IMR-90 (cell line): Measurements from ENCODE around the gene PIEZO2. TPM values are rescaled to one million over a fixed set of nuclear protein-coding genes. Genes with fewer than 3 reads are reported as not detected.

Experiments used
- ATAC-seq: fragments of 200-7000 bp; cut with Tn5 transposase; 2 replicates; pipeline ENCODE4 v1.9.1; 2020; ENCODE audit warnings: low read depth, mild to moderate bottlenecking, moderate library complexity
- BruUV-seq: library from RNA; stranded (reverse); fragments of 400-500 nt; replicated peaks from 2 replicates; lab custom pipeline; 2021; lab: Mats Ljungman, UMichigan
- CTCF ChIA-PET: fragments of 300-600 bp; formaldehyde crosslinking; extraction: SDS; loops from one replicate; lab custom pipeline; 2021; ENCODE audit warnings: antibody characterized with exemption; lab: Yijun Ruan, JAX
- POLR2A ChIA-PET: fragments of 300-600 bp; sonication (Branson Sonifier 250); formaldehyde crosslinking; loops from one replicate; lab custom pipeline; 2022; ENCODE audit warnings: antibody characterized with exemption; ENCODE audit not compliant: unreplicated experiment; lab: Charles Lee
- DNase-seq: peaks from one replicate; pipeline ENCODE4 v3.0.0; 2013
- H2AFZ ChIP-seq: replicated peaks from 2 replicates; pipeline ENCODE3; 2013; ENCODE audit warnings: low read length, mild to moderate bottlenecking; ENCODE audit not compliant: poor library complexity
- H2AK5ac ChIP-seq: 2 replicates; pipeline ENCODE4 v1.6.1; 2013; ENCODE audit warnings: low read depth, low read length, inconsistent platforms
- H2AK9ac ChIP-seq: replicated peaks from 2 replicates; pipeline ENCODE3; 2013; ENCODE audit warnings: mild to moderate bottlenecking, low read depth, low read length, moderate library complexity; ENCODE audit not compliant: poor library complexity
- H2BK120ac ChIP-seq: 2 replicates; pipeline ENCODE4 v1.6.1; 2013; ENCODE audit warnings: low read depth, low read length, inconsistent platforms
- H2BK15ac ChIP-seq: 3 replicates; pipeline ENCODE4 v1.6.1; 2013; ENCODE audit warnings: low read depth, low read length, inconsistent platforms
- H2BK20ac ChIP-seq: 2 replicates; pipeline ENCODE4 v1.6.1; 2013; ENCODE audit warnings: low read depth, mild to moderate bottlenecking, inconsistent platforms, low read length, moderate library complexity
- H2BK5ac ChIP-seq: 2 replicates; pipeline ENCODE4 v1.6.1; 2013; ENCODE audit warnings: mild to moderate bottlenecking, low read depth, low read length, inconsistent platforms; ENCODE audit not compliant: poor library complexity, severe bottlenecking
- H3K14ac ChIP-seq: replicated peaks from 2 replicates; pipeline ENCODE4 v1.6.1; 2013; ENCODE audit warnings: low read depth, low read length, inconsistent platforms
- H3K18ac ChIP-seq: 2 replicates; pipeline ENCODE4 v1.6.1; 2013; ENCODE audit warnings: low read depth, low read length, control low read depth
- H3K23ac ChIP-seq: 2 replicates; pipeline ENCODE4 v1.6.1; 2013; ENCODE audit warnings: low read depth, low read length, inconsistent platforms
- H3K27ac ChIP-seq: 2 replicates; pipeline ENCODE4 v1.5.1; 2013; ENCODE audit warnings: mild to moderate bottlenecking, control low read depth, low read length; ENCODE audit not compliant: insufficient read depth
- H3K27me3 ChIP-seq: 2 replicates; pipeline ENCODE4 v1.6.1; 2013; ENCODE audit warnings: low read length; ENCODE audit not compliant: control insufficient read depth, insufficient read depth
- H3K36me3 ChIP-seq: 2 replicates; pipeline ENCODE4 v1.6.1; 2013; ENCODE audit warnings: low read length, mixed read lengths; ENCODE audit not compliant: control insufficient read depth, insufficient read depth
- H3K4ac ChIP-seq: 2 replicates; pipeline ENCODE4 v1.6.1; 2013; ENCODE audit warnings: low read depth, low read length, inconsistent platforms
- H3K4me1 ChIP-seq: 2 replicates; pipeline ENCODE4 v1.6.1; 2013; ENCODE audit warnings: low read length, mixed read lengths; ENCODE audit not compliant: control insufficient read depth, insufficient read depth
- H3K4me2 ChIP-seq: 2 replicates; pipeline ENCODE4 v1.6.1; 2013; ENCODE audit warnings: low read depth, mild to moderate bottlenecking, control low read depth, low read length, moderate library complexity
- H3K4me3 ChIP-seq: 2 replicates; pipeline ENCODE4 v1.5.1; 2013; ENCODE audit warnings: low read depth, mild to moderate bottlenecking, control low read depth, low read length, moderate library complexity; ENCODE audit not compliant: insufficient read depth
- H3K56ac ChIP-seq: 2 replicates; pipeline ENCODE4 v1.6.1; 2013; ENCODE audit warnings: low read length, inconsistent platforms; ENCODE audit not compliant: insufficient read depth; ENCODE audit errors: extremely low read depth
- H3K79me1 ChIP-seq, 2 experiments: 2 replicates each; pipeline ENCODE4 v1.6.1; 2013; ENCODE audit warnings: low read length in 2 of 2, inconsistent platforms in 1 of 2, low read depth in 1 of 2
- H3K9ac ChIP-seq: 2 replicates; pipeline ENCODE4 v1.6.1; 2013; ENCODE audit warnings: low read depth, low read length, control low read depth
- H3K9me1 ChIP-seq: 2 replicates; pipeline ENCODE4 v1.6.1; 2013; ENCODE audit warnings: low read length, inconsistent platforms; ENCODE audit not compliant: insufficient read depth
- H3K9me3 ChIP-seq: 2 replicates; pipeline ENCODE4 v1.6.1; 2013; ENCODE audit warnings: low read length; ENCODE audit not compliant: control insufficient read depth, insufficient read depth
- H4K20me1 ChIP-seq: 2 replicates; pipeline ENCODE4 v1.6.1; 2013; ENCODE audit warnings: low read length, inconsistent platforms; ENCODE audit not compliant: insufficient read depth
- H4K5ac ChIP-seq: 2 replicates; pipeline ENCODE4 v1.6.1; 2013; ENCODE audit warnings: mild to moderate bottlenecking, low read depth, low read length, control low read depth
- H4K8ac ChIP-seq, 2 experiments: 2 replicates each; pipeline ENCODE4 v1.6.1; 2013; ENCODE audit warnings: low read depth in 2 of 2, low read length in 2 of 2, control low read depth in 1 of 2, inconsistent platforms in 1 of 2
- H4K91ac ChIP-seq: 2 replicates; pipeline ENCODE4 v1.6.1; 2013; ENCODE audit warnings: low read depth, low read length, inconsistent platforms; ENCODE audit not compliant: insufficient read depth
- ELK1 ChIP-seq: fragments of 150-350 bp; IDR thresholded peaks from 2 replicates; pipeline ENCODE4 v1.6.1; 2016; ENCODE audit warnings: low read depth, mild to moderate bottlenecking, low read length, moderate library complexity, borderline replicate concordance
- MXI1 ChIP-seq: IDR thresholded peaks from 2 replicates; pipeline ENCODE4 v1.6.1; 2012; ENCODE audit warnings: low read depth, mild to moderate bottlenecking, low read length, moderate library complexity, borderline replicate concordance
- RAD21 ChIP-seq: IDR thresholded peaks from 2 replicates; pipeline ENCODE4 v1.6.1; 2012; ENCODE audit warnings: low read length, improper control_type of control experiment
- RCOR1 ChIP-seq: IDR thresholded peaks from 2 replicates; pipeline ENCODE4 v1.6.1; 2012; ENCODE audit warnings: mild to moderate bottlenecking, low read length, improper control_type of control experiment; ENCODE audit not compliant: insufficient replicate concordance
- RFX5 ChIP-seq: IDR thresholded peaks from 2 replicates; pipeline ENCODE4 v1.8.0; 2012; ENCODE audit warnings: low read depth, mild to moderate bottlenecking, low read length, moderate library complexity
- WGBS, 2 experiments: methylation state at CpG; one replicate each; pipeline versions ENCODE4 v1.1.5 to v1.1.7; 2013; ENCODE audit warnings: missing lambda C conversion rate in 2 of 2; ENCODE audit not compliant: insufficient read length in 1 of 2; ENCODE audit errors: extremely low coverage in 2 of 2; 5-methylcytosine and 5-hydroxymethylcytosine counted together
- dilution Hi-C: fragments of 300-500 bp; cut with HindIII; formaldehyde crosslinking; loops from one replicate; pipeline ENCODE4 v1.14.3; 2018; ENCODE audit warnings: low sequenced_read_pairs; ENCODE audit not compliant: unreplicated experiment
- in situ Hi-C: fragments of 300-500 bp; cut with MboI; formaldehyde crosslinking; loops from 3 replicates; pipeline ENCODE4 v1.14.3; 2019; ENCODE audit warnings: low sequenced_read_pairs, inconsistent platforms, mixed read lengths
- intact Hi-C: fragments of 100-400 bp; cut with micrococcal nuclease; formaldehyde crosslinking; loops from 2 replicates; pipeline ENCODE4 v1.10.0; 2022
- polyA plus RNA-seq, 3 experiments: library from polyadenylated mRNA; depleted of rRNA; stranded (reverse); fragments of >200 nt; gene quantifications; 2 replicates each; pipeline ENCODE4 v1.2.3, GENCODE V29; 2012; ENCODE audit warnings: low replicate concordance in 1 of 3
- total RNA-seq: library from RNA; depleted of rRNA; stranded (reverse); fragments of >200 nt; gene quantifications from 2 replicates; pipeline ENCODE4 v1.2.3, GENCODE V29; 2012

PIEZO2 gene
- total and polyA plus RNA-seq, 2 of the 4 experiments (the other 2 are of a cell fraction) = 2.4 to 4.1 TPM

GRCh38 chr18:11148680-11149440, 509 bp downstream of the PIEZO2 start:
- H3K27me3 ChIP-seq = peaks cover 12% of the 10 kb centered on the region
- peaks cover 5% of the 10 kb centered on the region; the same call in 1 of the 2 replicates for H3K9me1 ChIP-seq
- peak overlapping the region; percentile 73 for H3K9ac ChIP-seq
- no peak overlapping the region for H3K56ac ChIP-seq
- no TSS peak for BruUV-seq
- peaks cover 2% of the 10 kb centered on the region; the same call in 1 of the 2 replicates for H3K36me3 ChIP-seq
- no peaks in the 10 kb centered on the region for H3K9me3 ChIP-seq
- peak overlapping the region; percentile 89 for H3K4me2 ChIP-seq
- ATAC-seq (peak; percentile 47), DNase-seq (no peak)
- ChIA-PET POLR2A (no interaction called here), CTCF (no interaction called here)
- H2BK120ac ChIP-seq = no peak overlapping the region; the same call in 1 of the 2 replicates
- no peak for TF ChIP-seq RFX5
- no peak for TF ChIP-seq RAD21
- TF ChIP-seq MXI1 = no peak
- TF ChIP-seq ELK1 = no peak
- no peak for TF ChIP-seq RCOR1
- H2AK5ac ChIP-seq = peak overlapping the region; percentile 72; the same call in 1 of the 2 replicates
- H3K23ac ChIP-seq = peak overlapping the region; percentile 65
- H2BK15ac ChIP-seq = no peak overlapping the region; the same call in 2 of the 3 replicates
- H3K4me1 ChIP-seq = peaks cover 5% of the 10 kb centered on the region; the same call in 1 of the 2 replicates
- intact Hi-C loops = loop anchor here (1.0 to 5.0 kb wide), 2 partner anchors 222 to 362 kb away; no protein-coding TSS in a partner anchor
- peak overlapping the region; percentile 69 for H3K4me3 ChIP-seq
- no peak overlapping the region for H3K14ac ChIP-seq
- peak overlapping the region in 1 of 2 experiments; percentile 11; a peak in 2 of 4 replicates for H4K8ac ChIP-seq
- no peak overlapping the region for H2BK5ac ChIP-seq
- H4K91ac ChIP-seq = 0 out of 2 replicates have a peak overlapping the region, but pooled peaks have one; percentile 21
- peak overlapping the region; percentile 76 for H2AFZ ChIP-seq
- H2BK20ac ChIP-seq = no peak overlapping the region
- in situ Hi-C loops = no loop called here
- dilution Hi-C loops = no loop called here
- 2% methylated on average over 25 of the region's 86 CpGs; no CpG with 5 or more reads in 1 of the 2 experiments for WGBS, 2 experiments
- peaks cover 0 to 33% of the 10 kb centered on the region in 2 experiments; a peak in 2 of 4 replicates for H3K79me1 ChIP-seq
- peak overlapping the region; percentile 87 for H2AK9ac ChIP-seq
- H4K5ac ChIP-seq = no peak overlapping the region; the same call in 1 of the 2 replicates
- H3K18ac ChIP-seq = no peak overlapping the region; the same call in 1 of the 2 replicates
- H3K27ac ChIP-seq = peak overlapping the region; percentile 13; the same call in 1 of the 2 replicates
- H3K4ac ChIP-seq = peak overlapping the region; percentile 54
- H4K20me1 ChIP-seq = peaks cover 4% of the 10 kb centered on the region; the same call in 1 of the 2 replicates
